ENCODE results near the gene METTL21C. TPM values are rescaled to one million over a fixed set of nuclear protein-coding genes. Genes with fewer than 3 reads are reported as not detected.

Gene METTL21C
- total RNA-seq, 1 experiment from 2014 or later = not detected

GRCh38 chr13:102693776-102694175 is 1.1 kb downstream of the METTL21C start:
- Histone ChIP-seq H3K27ac (ENCODE audit: low read length) (no peak overlapping the region), H3K4me1 (ENCODE audit: low read length) (no peaks in the 10 kb centered on the region), H3K9ac (ENCODE audit: low read length) (no peak overlapping the region), H3K79me2 (ENCODE audit: low read length) (no peaks in the 10 kb centered on the region), H2AFZ (ENCODE audit: low read length) (no peak overlapping the region), H4K20me1 (ENCODE audit: insufficient read depth, low read depth, low read length) (no peaks in the 10 kb centered on the region), H3K9me2 (replicated peaks; ENCODE audit: insufficient read depth, low read length) (no peaks in the 10 kb centered on the region), H3K27me3 (ENCODE audit: low read length) (no peaks in the 10 kb centered on the region), H3K36me3 (ENCODE audit: insufficient read depth, low read length) (no peaks in the 10 kb centered on the region), H3K4me2 (ENCODE audit: low read depth, low read length, poor library complexity, severe bottlenecking) (no peak overlapping the region), H3K9me3 (ENCODE audit: low read length) (no peaks in the 10 kb centered on the region), H3K4me3 (ENCODE audit: low read length) (no peak overlapping the region)
- no peak for DNase-seq

- no peaks in the 10 kb centered on the region for H3K9me2 ChIP-seq (replicated peaks; ENCODE audit: insufficient read depth, low read length)
- DNase-seq = no peak
- no peak overlapping the region for H3K27ac ChIP-seq (ENCODE audit: low read length)
- H2AFZ ChIP-seq (ENCODE audit: low read length) = no peak overlapping the region
- H4K20me1 ChIP-seq (ENCODE audit: insufficient read depth, low read depth, low read length) = no peaks in the 10 kb centered on the region
- no peaks in the 10 kb centered on the region for H3K79me2 ChIP-seq (ENCODE audit: low read length)
- H3K4me1 ChIP-seq (ENCODE audit: low read length) = no peaks in the 10 kb centered on the region
- H3K4me3 ChIP-seq (ENCODE audit: low read length) = no peak overlapping the region
- H3K4me2 ChIP-seq (ENCODE audit: low read depth, low read length, poor library complexity, severe bottlenecking) = no peak overlapping the region
- no peaks in the 10 kb centered on the region for H3K9me3 ChIP-seq (ENCODE audit: low read length)
- no peaks in the 10 kb centered on the region for H3K27me3 ChIP-seq (ENCODE audit: low read length)
- no peak overlapping the region for H3K9ac ChIP-seq (ENCODE audit: low read length)
- no peaks in the 10 kb centered on the region for H3K36me3 ChIP-seq (ENCODE audit: insufficient read depth, low read length)
These were observed 1.6 kb downstream of the METTL21C start for GRCh38 chr13:102693250-102693649.

DNA sequence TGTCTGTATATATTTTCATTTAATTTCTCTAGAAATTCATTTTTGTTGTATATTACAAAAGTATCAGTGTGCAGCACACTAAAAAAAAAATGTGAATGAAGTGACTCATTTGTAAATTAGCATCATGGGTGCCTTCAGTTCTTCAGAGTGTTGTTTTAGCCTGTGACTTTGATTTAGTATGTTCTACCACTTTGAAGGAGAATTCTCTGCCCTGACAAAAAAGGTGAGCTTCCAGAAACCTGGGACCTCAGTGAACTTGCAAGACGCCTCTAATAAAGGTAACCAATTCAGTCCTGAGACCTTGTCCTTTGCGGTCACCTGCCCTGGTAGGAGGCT is 2.4 kb downstream of the METTL21C start:
- Histone ChIP-seq H3K27ac (ENCODE audit: low read length) (no peak overlapping the region), H3K27me3 (ENCODE audit: low read length) (no peaks in the 10 kb centered on the region), H4K20me1 (ENCODE audit: insufficient read depth, low read depth, low read length) (no peaks in the 10 kb centered on the region), H2AFZ (ENCODE audit: low read length) (no peak overlapping the region), H3K36me3 (ENCODE audit: insufficient read depth, low read length) (no peaks in the 10 kb centered on the region), H3K4me3 (ENCODE audit: low read length) (no peak overlapping the region), H3K9me3 (ENCODE audit: low read length) (no peaks in the 10 kb centered on the region), H3K4me1 (ENCODE audit: low read length) (no peaks in the 10 kb centered on the region), H3K9ac (ENCODE audit: low read length) (no peak overlapping the region), H3K4me2 (ENCODE audit: low read depth, low read length, poor library complexity, severe bottlenecking) (no peak overlapping the region), H3K79me2 (ENCODE audit: low read length) (no peaks in the 10 kb centered on the region), H3K9me2 (replicated peaks; ENCODE audit: insufficient read depth, low read length) (no peaks in the 10 kb centered on the region)
- DNase-seq = no peak

DNA sequence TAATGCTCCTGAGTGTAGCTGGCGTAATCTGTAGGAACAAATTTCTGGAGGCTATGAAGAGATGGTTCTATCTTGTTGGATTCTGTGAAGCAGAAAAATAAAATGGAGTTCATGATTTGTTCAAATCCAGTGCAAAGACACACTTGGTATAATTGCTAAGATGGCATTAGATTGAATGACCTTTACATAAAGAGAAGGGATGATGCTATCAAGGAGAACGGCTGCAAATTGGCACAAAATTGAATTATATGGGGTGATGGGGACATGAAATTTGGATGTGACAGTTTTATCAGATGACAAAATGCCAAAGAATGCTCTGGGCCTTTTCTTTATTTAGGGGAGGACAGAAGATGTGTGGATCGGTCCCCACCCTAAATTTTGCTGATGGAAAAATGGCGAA is 4.0 kb downstream of the METTL21C start:
- Histone ChIP-seq H3K27ac (ENCODE audit: low read length) (no peak overlapping the region), H3K27me3 (ENCODE audit: low read length) (no peaks in the 10 kb centered on the region), H3K9me3 (ENCODE audit: low read length) (no peaks in the 10 kb centered on the region), H3K9me2 (replicated peaks; ENCODE audit: insufficient read depth, low read length) (no peaks in the 10 kb centered on the region), H3K9ac (ENCODE audit: low read length) (no peak overlapping the region), H2AFZ (ENCODE audit: low read length) (no peak overlapping the region), H3K79me2 (ENCODE audit: low read length) (no peaks in the 10 kb centered on the region), H3K36me3 (ENCODE audit: insufficient read depth, low read length) (no peaks in the 10 kb centered on the region), H3K4me3 (ENCODE audit: low read length) (no peak overlapping the region), H4K20me1 (ENCODE audit: insufficient read depth, low read depth, low read length) (no peaks in the 10 kb centered on the region), H3K4me1 (ENCODE audit: low read length) (no peaks in the 10 kb centered on the region), H3K4me2 (ENCODE audit: low read depth, low read length, poor library complexity, severe bottlenecking) (no peak overlapping the region)
- no peak for DNase-seq

GRCh38 chr13:102688306-102688973 is 6.4 kb downstream of the METTL21C start:
- Histone ChIP-seq H3K4me1 (ENCODE audit: low read length) (no peaks in the 10 kb centered on the region), H3K27me3 (ENCODE audit: low read length) (no peaks in the 10 kb centered on the region), H3K9ac (ENCODE audit: low read length) (no peak overlapping the region), H3K79me2 (ENCODE audit: low read length) (no peaks in the 10 kb centered on the region), H3K9me2 (replicated peaks; ENCODE audit: insufficient read depth, low read length) (no peaks in the 10 kb centered on the region), H3K4me2 (ENCODE audit: low read depth, low read length, poor library complexity, severe bottlenecking) (no peak overlapping the region), H4K20me1 (ENCODE audit: insufficient read depth, low read depth, low read length) (no peaks in the 10 kb centered on the region), H3K36me3 (ENCODE audit: insufficient read depth, low read length) (no peaks in the 10 kb centered on the region), H3K4me3 (ENCODE audit: low read length) (no peak overlapping the region), H3K9me3 (ENCODE audit: low read length) (no peaks in the 10 kb centered on the region), H2AFZ (ENCODE audit: low read length) (no peak overlapping the region), H3K27ac (ENCODE audit: low read length) (no peak overlapping the region)
- no peak for DNase-seq

- Histone ChIP-seq H3K4me3 (ENCODE audit: low read length) (no peak overlapping the region), H3K9me2 (replicated peaks; ENCODE audit: insufficient read depth, low read length) (no peaks in the 10 kb centered on the region), H3K79me2 (ENCODE audit: low read length) (no peaks in the 10 kb centered on the region), H3K27me3 (ENCODE audit: low read length) (no peaks in the 10 kb centered on the region), H3K27ac (ENCODE audit: low read length) (no peak overlapping the region), H3K36me3 (ENCODE audit: insufficient read depth, low read length) (no peaks in the 10 kb centered on the region), H2AFZ (ENCODE audit: low read length) (no peak overlapping the region), H3K9me3 (ENCODE audit: low read length) (no peaks in the 10 kb centered on the region), H3K4me2 (ENCODE audit: low read depth, low read length, poor library complexity, severe bottlenecking) (no peak overlapping the region), H3K4me1 (ENCODE audit: low read length) (no peaks in the 10 kb centered on the region), H4K20me1 (ENCODE audit: insufficient read depth, low read depth, low read length) (no peaks in the 10 kb centered on the region), H3K9ac (ENCODE audit: low read length) (no peak overlapping the region)
- no peak for DNase-seq
These were observed 7.3 kb downstream of the METTL21C start for GRCh38 chr13:102687520-102687919.

- Histone ChIP-seq H3K79me2 (ENCODE audit: low read length) (no peaks in the 10 kb centered on the region), H3K4me1 (ENCODE audit: low read length) (peaks cover 3% of the 10 kb centered on the region; the same call in 1 of the 2 replicates), H3K27ac (ENCODE audit: low read length) (no peak overlapping the region), H3K4me2 (ENCODE audit: low read depth, low read length, poor library complexity, severe bottlenecking) (no peak overlapping the region), H2AFZ (ENCODE audit: low read length) (no peak overlapping the region), H4K20me1 (ENCODE audit: insufficient read depth, low read depth, low read length) (no peaks in the 10 kb centered on the region), H3K36me3 (ENCODE audit: insufficient read depth, low read length) (no peaks in the 10 kb centered on the region), H3K9me3 (ENCODE audit: low read length) (no peaks in the 10 kb centered on the region), H3K27me3 (ENCODE audit: low read length) (no peaks in the 10 kb centered on the region), H3K9me2 (replicated peaks; ENCODE audit: insufficient read depth, low read length) (no peaks in the 10 kb centered on the region), H3K4me3 (ENCODE audit: low read length) (no peak overlapping the region), H3K9ac (ENCODE audit: low read length) (no peak overlapping the region)
- no peak for DNase-seq
These were observed 8.8 kb downstream of the METTL21C start for GRCh38 chr13:102686024-102686423.

GRCh38 chr13:102683637-102684036 is 11.2 kb downstream of the METTL21C start:
- Histone ChIP-seq H3K4me1 (ENCODE audit: low read length) (peaks cover 16% of the 10 kb centered on the region), H3K9me2 (replicated peaks; ENCODE audit: insufficient read depth, low read length) (no peaks in the 10 kb centered on the region), H3K9me3 (ENCODE audit: low read length) (no peaks in the 10 kb centered on the region), H3K4me2 (ENCODE audit: low read depth, low read length, poor library complexity, severe bottlenecking) (no peak overlapping the region), H3K36me3 (ENCODE audit: insufficient read depth, low read length) (peaks cover 11% of the 10 kb centered on the region), H3K79me2 (ENCODE audit: low read length) (no peaks in the 10 kb centered on the region), H3K4me3 (ENCODE audit: low read length) (no peak overlapping the region), H3K27me3 (ENCODE audit: low read length) (no peaks in the 10 kb centered on the region), H3K27ac (ENCODE audit: low read length) (no peak overlapping the region), H3K9ac (ENCODE audit: low read length) (no peak overlapping the region), H2AFZ (ENCODE audit: low read length) (no peak overlapping the region), H4K20me1 (ENCODE audit: insufficient read depth, low read depth, low read length) (no peaks in the 10 kb centered on the region)
- DNase-seq = no peak

DNA sequence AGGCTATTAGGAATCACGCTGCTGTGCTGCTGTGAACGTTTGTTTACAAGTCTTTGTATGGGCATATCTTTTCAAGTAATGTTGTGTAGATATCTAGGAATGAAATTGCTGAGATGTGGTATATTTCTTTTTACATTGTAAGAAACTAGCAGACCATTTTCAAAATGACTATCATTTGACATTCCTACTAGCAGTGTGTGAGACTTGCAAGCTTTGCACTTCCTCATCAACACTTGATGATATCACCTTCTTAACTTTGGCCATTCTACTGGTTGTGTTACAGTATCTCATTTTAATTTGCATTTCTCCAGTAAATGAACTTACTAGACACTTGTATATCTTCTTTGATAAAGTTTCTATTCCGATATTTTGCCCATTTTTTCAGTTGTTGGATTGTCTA is 12.1 kb downstream of the METTL21C start:
- Histone ChIP-seq H3K4me2 (ENCODE audit: low read depth, low read length, poor library complexity, severe bottlenecking) (no peak overlapping the region), H3K27me3 (ENCODE audit: low read length) (no peaks in the 10 kb centered on the region), H3K4me3 (ENCODE audit: low read length) (no peak overlapping the region), H3K9me3 (ENCODE audit: low read length) (no peaks in the 10 kb centered on the region), H4K20me1 (ENCODE audit: insufficient read depth, low read depth, low read length) (no peaks in the 10 kb centered on the region), H3K79me2 (ENCODE audit: low read length) (no peaks in the 10 kb centered on the region), H3K4me1 (ENCODE audit: low read length) (peaks cover 16% of the 10 kb centered on the region), H3K36me3 (ENCODE audit: insufficient read depth, low read length) (peaks cover 19% of the 10 kb centered on the region), H2AFZ (ENCODE audit: low read length) (no peak overlapping the region), H3K27ac (ENCODE audit: low read length) (no peak overlapping the region), H3K9me2 (replicated peaks; ENCODE audit: insufficient read depth, low read length) (no peaks in the 10 kb centered on the region), H3K9ac (ENCODE audit: low read length) (no peak overlapping the region)
- DNase-seq = no peak

Data from Karpas-422 (cell line).